HepG2 (cell line): ENCODE measurements around the gene ASCL2. TPM values are rescaled to one million over a fixed set of nuclear protein-coding genes. Genes with fewer than 3 reads are reported as not detected.

Experiments
- ATAC-seq: fragments of 200-7000 bp; cut with Tn5 transposase; 3 replicates; pipeline ENCODE4 v1.9.1; 2020; ENCODE audit warnings: mild to moderate bottlenecking, moderate library complexity
- BruUV-seq: library from RNA; stranded (reverse); fragments of 400-500 nt; replicated peaks from 2 replicates; lab custom pipeline; 2021; lab: Mats Ljungman, UMichigan
- CTCF ChIA-PET: fragments of 300-600 bp; formaldehyde crosslinking; extraction: SDS; loops from one replicate; lab custom pipeline; 2021; ENCODE audit warnings: low total read pairs, inconsistent platforms, low intra/inter-chr PET ratio; lab: Yijun Ruan, JAX
- POLR2A ChIA-PET: fragments of 350-600 bp; sonication (Branson Sonifier 250); formaldehyde crosslinking; loops from one replicate; lab custom pipeline; 2020; ENCODE audit warnings: antibody characterized with exemption, inconsistent platforms; lab: Yijun Ruan, JAX
- DNase-seq: peaks from one replicate; pipeline ENCODE4 v3.0.0-alpha.2; 2015; ENCODE audit warnings: low spot score
- FAIRE-seq: peaks from 3 replicates; lab custom pipeline; 2011; peaks lifted over from hg19 to GRCh38; lab: Jason Lieb, UNC
- H2AFZ ChIP-seq: one replicate; pipeline ENCODE4 v1.6.1; 2011; ENCODE audit warnings: low read length, inconsistent platforms
- H3K27ac ChIP-seq: fragments of 300-600 bp; 3 replicates; pipeline ENCODE4 v1.8.0; 2011; ENCODE audit warnings: mixed run types, mild to moderate bottlenecking, mixed read lengths, low read length, inconsistent platforms; ENCODE audit not compliant: insufficient read depth; ENCODE audit errors: extremely low read length
- H3K27me3 ChIP-seq, 2 experiments: fragments of 200-600 bp in 1 of 2; 2 replicates in 1 of 2; 3 replicates in 1 of 2; pipeline versions ENCODE4 v1.6.0 to v1.8.0; 2011; ENCODE audit warnings: low read length in 2 of 2, mild to moderate bottlenecking in 2 of 2, moderate library complexity in 2 of 2, inconsistent platforms in 1 of 2; ENCODE audit not compliant: insufficient read depth in 2 of 2, control insufficient read depth in 1 of 2
- H3K36me3 ChIP-seq, 2 experiments: fragments of 200-600 bp in 1 of 2; replicated peaks in 1 of 2; 2 replicates in 1 of 2; 3 replicates in 1 of 2; pipeline versions ENCODE4 v1.5.1 to v1.8.0; 2011; ENCODE audit warnings: low read length in 2 of 2, inconsistent platforms in 1 of 2; ENCODE audit not compliant: insufficient read depth in 2 of 2, control insufficient read depth in 1 of 2
- H3K4me1 ChIP-seq: 2 replicates; pipeline ENCODE4 v1.5.1; 2012; ENCODE audit warnings: low read length, inconsistent platforms; ENCODE audit not compliant: insufficient read depth
- H3K4me2 ChIP-seq: 2 replicates; pipeline ENCODE4 v1.6.0; 2011; ENCODE audit warnings: low read depth, low read length, inconsistent platforms
- H3K4me3 ChIP-seq, 3 experiments: fragments of 200-600 bp in 1 of 3; sonication (generic), shearing (Covaris generic) in 1 of 3; replicated peaks in 1 of 3; 2 replicates each; pipeline ENCODE4 v1.5.1; 2011 to 2016; ENCODE audit warnings: low read length in 3 of 3, inconsistent platforms in 2 of 3, low read depth in 2 of 3, mild to moderate bottlenecking in 2 of 3, control low read depth in 1 of 3, mixed read lengths in 1 of 3; ENCODE audit not compliant: insufficient read depth in 1 of 3
- H3K79me2 ChIP-seq: one replicate; pipeline ENCODE4 v1.6.1; 2011; ENCODE audit warnings: low read length, inconsistent platforms; ENCODE audit not compliant: insufficient read depth
- H3K9ac ChIP-seq: 2 replicates; pipeline ENCODE4 v1.6.0; 2011; ENCODE audit warnings: mild to moderate bottlenecking, low read depth, low read length, inconsistent platforms; ENCODE audit not compliant: insufficient read depth
- H3K9me3 ChIP-seq: 2 replicates; pipeline ENCODE4 v1.5.1; 2012; ENCODE audit warnings: mild to moderate bottlenecking, low read length
- H4K20me1 ChIP-seq: 2 replicates; pipeline ENCODE4 v1.6.0; 2011; ENCODE audit warnings: inconsistent platforms, mild to moderate bottlenecking, low read length, moderate library complexity; ENCODE audit not compliant: insufficient read depth
- BHLHE40 ChIP-seq: IDR thresholded peaks from 2 replicates; pipeline ENCODE4 v1.6.1; 2011; ENCODE audit warnings: low read length, improper control_type of control experiment
- KLF11 ChIP-seq: IDR thresholded peaks from 2 replicates; pipeline ENCODE4 v1.6.1; 2016; ENCODE audit warnings: missing compliant biosample characterization
- MBD4 ChIP-seq: IDR thresholded peaks from 2 replicates; pipeline ENCODE4 v1.6.1; 2012; ENCODE audit warnings: low read length, inconsistent platforms, borderline replicate concordance
- PCBP1 ChIP-seq: fragments of 200-400 bp; formaldehyde crosslinking; IDR thresholded peaks from 2 replicates; pipeline ENCODE4 v1.6.1; 2017; ENCODE audit warnings: mild to moderate bottlenecking, low read depth, low read length, borderline replicate concordance
- RXRA ChIP-seq: sonication (generic); formaldehyde crosslinking; IDR thresholded peaks from 2 replicates; pipeline ENCODE4 v1.5.1; 2020; ENCODE audit warnings: missing genetic modification reagents
- SRSF1 ChIP-seq: fragments of 200-400 bp; formaldehyde crosslinking; optimal IDR thresholded peaks from 2 replicates; pipeline ENCODE3; 2017; ENCODE audit warnings: mild to moderate bottlenecking, low read depth, low read length, moderate library complexity
- TOE1 ChIP-seq: sonication (generic); formaldehyde crosslinking; IDR thresholded peaks from 2 replicates; pipeline ENCODE4 v1.4.0; 2020; ENCODE audit warnings: mild to moderate bottlenecking, missing genetic modification reagents
- TRIM22 ChIP-seq: fragments of 450-650 bp; IDR thresholded peaks from 2 replicates; pipeline ENCODE4 v1.6.1; 2017
- ZBTB43 ChIP-seq: sonication (generic); formaldehyde crosslinking; conservative IDR thresholded peaks from 2 replicates; pipeline ENCODE4 v1.4.0; 2020; ENCODE audit warnings: missing genetic modification reagents
- ZMYM2 ChIP-seq: sonication (generic); formaldehyde crosslinking; IDR thresholded peaks from 2 replicates; pipeline ENCODE4 v1.8.0; 2022; ENCODE audit warnings: mild to moderate bottlenecking, missing genetic modification reagents
- ZNF296 ChIP-seq: sonication (generic); formaldehyde crosslinking; conservative IDR thresholded peaks from 2 replicates; pipeline ENCODE4 v1.5.0; 2020; ENCODE audit warnings: mild to moderate bottlenecking, missing genetic modification reagents
- ZNF34 ChIP-seq: sonication (generic); formaldehyde crosslinking; IDR thresholded peaks from 2 replicates; pipeline ENCODE4 v1.4.0; 2020; ENCODE audit warnings: mild to moderate bottlenecking, missing genetic modification reagents, borderline replicate concordance
- ZNF496 ChIP-seq: sonication (generic); formaldehyde crosslinking; IDR thresholded peaks from 2 replicates; pipeline ENCODE4 v1.8.1; 2023; ENCODE audit warnings: mild to moderate bottlenecking, moderate library complexity, missing genetic modification reagents; ENCODE audit not compliant: insufficient replicate concordance
- ZNF703 ChIP-seq: sonication (generic); formaldehyde crosslinking; IDR thresholded peaks from 2 replicates; pipeline ENCODE4 v1.5.1; 2020; ENCODE audit warnings: missing genetic modification reagents, mild to moderate bottlenecking, moderate library complexity, borderline replicate concordance
- ZNF780A ChIP-seq: sonication (generic); formaldehyde crosslinking; IDR thresholded peaks from 2 replicates; pipeline ENCODE4 v1.8.0; 2022; ENCODE audit warnings: mild to moderate bottlenecking, missing genetic modification reagents, moderate library complexity
- ZNF850 ChIP-seq: sonication (generic); formaldehyde crosslinking; conservative IDR thresholded peaks from 2 replicates; pipeline ENCODE4 v1.9.0; 2021; ENCODE audit warnings: mild to moderate bottlenecking, missing genetic modification reagents
- ZSCAN31 ChIP-seq: sonication (generic); formaldehyde crosslinking; IDR thresholded peaks from 2 replicates; pipeline ENCODE4 v1.5.0; 2020; ENCODE audit warnings: low read depth, mild to moderate bottlenecking, missing genetic modification reagents
- WGBS: methylation state at CpG from one replicate; pipeline ENCODE4 v1.1.6; 2017; ENCODE audit warnings: low lambda C conversion rate; 5-methylcytosine and 5-hydroxymethylcytosine counted together
- in situ Hi-C: cut with HindIII; loops from 2 replicates; pipeline ENCODE4 v1.10.0; 2017; ENCODE audit warnings: low pct_unique_long_range_greater_than_20kb; ENCODE audit not compliant: extremely low pct_ligation_motif_present
- intact Hi-C: fragments of 100-400 bp; cut with micrococcal nuclease; formaldehyde crosslinking; loops from one replicate; pipeline ENCODE4 v1.10.0; 2022; ENCODE audit not compliant: unreplicated experiment
- polyA plus RNA-seq, 8 experiments: library from polyadenylated mRNA; depleted of rRNA in 3 of 8; stranded (reverse) in 7 of 8; unstranded in 1 of 8; fragments of >200 nt; fragmentation: Illumina TruSeq in 4 of 8; extraction: Trizol in 4 of 8; gene quantifications; 2 replicates each; pipeline versions ENCODE4 v1.2.1 to v1.2.3, GENCODE V29; 2011 to 2016; ENCODE audit warnings: low read depth in 4 of 8, missing spikeins in 1 of 8, mixed read lengths in 1 of 8; ENCODE audit not compliant: insufficient read depth in 1 of 8
- total RNA-seq, 5 experiments: library from RNA; depleted of rRNA; stranded (reverse); fragments of >200 nt; fragmentation: Illumina TruSeq; extraction: Trizol; gene quantifications; 2 replicates each; pipeline ENCODE4 v1.2.3, GENCODE V29; 2016; ENCODE audit warnings: low read depth in 1 of 5
- TF ChIP-seq, protein P1 (sequence below), 2 experiments: sonication (generic) in 1 of 2; formaldehyde crosslinking in 1 of 2; IDR thresholded peaks; 2 replicates each; pipeline versions ENCODE4 v1.5.1 to v1.6.1; 2011 to 2020; ENCODE audit warnings: borderline replicate concordance in 1 of 2, low read depth in 1 of 2, low read length in 1 of 2, mild to moderate bottlenecking in 1 of 2, missing genetic modification reagents in 1 of 2, moderate library complexity in 1 of 2
- TF ChIP-seq, protein P2 (sequence below): sonication (generic); formaldehyde crosslinking; IDR thresholded peaks from 2 replicates; pipeline ENCODE4 v1.5.1; 2020; ENCODE audit warnings: missing genetic modification reagents, mild to moderate bottlenecking, borderline replicate concordance

ASCL2 gene
- total and polyA plus RNA-seq, 2 of the 13 experiments (the other 11 are each of a cell fraction or from before 2014, with no cell fraction given): 0.07 TPM; not detected in 1

DNA sequence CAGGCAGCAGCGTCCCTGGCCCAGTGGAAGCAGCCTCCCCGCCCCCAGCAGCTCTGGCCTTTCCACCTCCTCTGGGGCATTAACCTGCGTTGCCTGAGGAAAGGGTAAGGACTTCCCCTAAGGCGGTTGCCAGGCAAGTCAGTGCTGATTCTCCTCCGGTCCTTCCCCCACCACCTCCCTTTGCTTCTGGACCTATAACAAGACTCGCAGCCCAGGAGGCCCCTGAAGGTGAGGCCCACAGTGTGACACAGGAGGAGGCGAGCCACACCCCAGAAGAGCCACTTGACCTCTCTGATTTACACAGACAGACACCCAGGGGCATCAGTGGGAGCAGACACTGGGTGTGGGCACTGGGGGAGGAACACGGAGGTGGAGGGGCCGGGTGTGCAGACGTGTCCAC, 35.4 kb downstream of the ASCL2 start:
- Histone ChIP-seq H3K27ac (no peak overlapping the region), H3K9me3 (no peaks in the 10 kb centered on the region)
- no peak for TF ChIP-seq PCBP1
- TF ChIP-seq, protein P1, sequence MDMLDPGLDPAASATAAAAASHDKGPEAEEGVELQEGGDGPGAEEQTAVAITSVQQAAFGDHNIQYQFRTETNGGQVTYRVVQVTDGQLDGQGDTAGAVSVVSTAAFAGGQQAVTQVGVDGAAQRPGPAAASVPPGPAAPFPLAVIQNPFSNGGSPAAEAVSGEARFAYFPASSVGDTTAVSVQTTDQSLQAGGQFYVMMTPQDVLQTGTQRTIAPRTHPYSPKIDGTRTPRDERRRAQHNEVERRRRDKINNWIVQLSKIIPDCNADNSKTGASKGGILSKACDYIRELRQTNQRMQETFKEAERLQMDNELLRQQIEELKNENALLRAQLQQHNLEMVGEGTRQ (IDR thresholded peaks at IDR 0.05; ENCODE audit: low read depth, low read length): no peak
- TF ChIP-seq, protein P1 (CRISPR knock-in tag; IDR thresholded peaks at IDR 0.05; ENCODE audit: borderline replicate concordance): no peak
- TF ChIP-seq ZNF34 (CRISPR knock-in tag): no peak
- TF ChIP-seq SRSF1: no peak
- TF ChIP-seq ZNF496 (CRISPR knock-in tag): no peak
- no peak for TF ChIP-seq ZNF850
- no peak for TF ChIP-seq RXRA (CRISPR knock-in tag)
- TF ChIP-seq TRIM22: no peak
- no peak for TF ChIP-seq ZNF296 (CRISPR knock-in tag)
- no peak for TF ChIP-seq MBD4
- no peak for TF ChIP-seq ZNF780A (CRISPR knock-in tag)
- no peak for TF ChIP-seq ZMYM2 (CRISPR knock-in tag)
- TF ChIP-seq BHLHE40: no peak
- TF ChIP-seq ZSCAN31 (CRISPR knock-in tag): no peak
- no peak for TF ChIP-seq ZNF703 (CRISPR knock-in tag)
- TF ChIP-seq ZBTB43: no peak
- TF ChIP-seq TOE1 (CRISPR knock-in tag): no peak
- TF ChIP-seq, protein P2, sequence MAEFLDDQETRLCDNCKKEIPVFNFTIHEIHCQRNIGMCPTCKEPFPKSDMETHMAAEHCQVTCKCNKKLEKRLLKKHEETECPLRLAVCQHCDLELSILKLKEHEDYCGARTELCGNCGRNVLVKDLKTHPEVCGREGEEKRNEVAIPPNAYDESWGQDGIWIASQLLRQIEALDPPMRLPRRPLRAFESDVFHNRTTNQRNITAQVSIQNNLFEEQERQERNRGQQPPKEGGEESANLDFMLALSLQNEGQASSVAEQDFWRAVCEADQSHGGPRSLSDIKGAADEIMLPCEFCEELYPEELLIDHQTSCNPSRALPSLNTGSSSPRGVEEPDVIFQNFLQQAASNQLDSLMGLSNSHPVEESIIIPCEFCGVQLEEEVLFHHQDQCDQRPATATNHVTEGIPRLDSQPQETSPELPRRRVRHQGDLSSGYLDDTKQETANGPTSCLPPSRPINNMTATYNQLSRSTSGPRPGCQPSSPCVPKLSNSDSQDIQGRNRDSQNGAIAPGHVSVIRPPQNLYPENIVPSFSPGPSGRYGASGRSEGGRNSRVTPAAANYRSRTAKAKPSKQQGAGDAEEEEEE (CRISPR knock-in tag): no peak
- no peak for TF ChIP-seq KLF11 (CRISPR knock-in tag)
- TF ChIP-seq, all 625 proteins: peak for 0
- Histone ChIP-seq H2AFZ (no peak overlapping the region), H3K79me2 (no peaks in the 10 kb centered on the region), H3K4me3 (no peak overlapping the region), H3K9ac (no peak overlapping the region), H3K36me3 (no peaks in the 10 kb centered on the region), H4K20me1 (no peaks in the 10 kb centered on the region), H3K4me1 (no peaks in the 10 kb centered on the region), H3K27me3 (peaks cover 5 to 30% of the 10 kb centered on the region in 2 experiments; a peak in 4 of 5 replicates), H3K4me2 (no peak overlapping the region)
- BruUV-seq: no TSS peak
- intact Hi-C loops (no loop called here), in situ Hi-C loops (no loop called here)
- POLR2A ChIA-PET: no interaction called here
- no peak for DNase-seq
- FAIRE-seq: no peak
- CTCF ChIA-PET: no interaction called here
- WGBS: 30% methylated on average over 7 of the region's 10 CpGs
- no peak for ATAC-seq
